CD4-positive, alpha-beta T cell (primary cell): ENCODE results near the gene PIP5KL1. TPM values are rescaled to one million over a fixed set of nuclear protein-coding genes. Genes with fewer than 3 reads are reported as not detected.
A peak's percentile ranks its signal among the peaks of the same experiment; 100 is the strongest.

ENCODE experiments used
- ATAC-seq: fragments of 200-7000 bp; cut with Tn5 transposase; one replicate; pipeline ENCODE4 v1.10.0; 2022; ENCODE audit warnings: mild to moderate bottlenecking; ENCODE audit not compliant: poor library complexity
- CTCF ChIA-PET: fragments of 350-600 bp; sonication (Branson Sonifier 250); formaldehyde crosslinking; loops from one replicate; lab custom pipeline; 2021; ENCODE audit warnings: antibody characterized with exemption, inconsistent platforms; lab: Charles Lee
- POLR2A ChIA-PET: fragments of 350-600 bp; sonication (Branson Sonifier 250); formaldehyde crosslinking; loops from one replicate; lab custom pipeline; 2021; ENCODE audit warnings: antibody characterized with exemption, inconsistent platforms; lab: Charles Lee
- DNase-seq, 14 experiments: peaks; one replicate each; pipeline ENCODE4 v3.0.0-alpha.2; 2013 to 2020; ENCODE audit warnings: mixed read lengths in 2 of 14
- H3K27ac ChIP-seq, 2 donors: one replicate each; pipeline versions ENCODE4 v1.5.1 to v1.7.0; 2013; ENCODE audit warnings: low read length in 2 of 2, low read depth in 1 of 2, mild to moderate bottlenecking in 1 of 2
- H3K27me3 ChIP-seq, 2 experiments: 1 replicate in 1 of 2; 2 replicates in 1 of 2; pipeline versions ENCODE4 v1.6.1 to v1.7.0; 2013; ENCODE audit warnings: low read length in 2 of 2, control low read depth in 1 of 2, mild to moderate bottlenecking in 1 of 2, moderate library complexity in 1 of 2; ENCODE audit not compliant: insufficient read depth in 2 of 2, control insufficient read depth in 1 of 2
- H3K36me3 ChIP-seq: one replicate; pipeline ENCODE4 v1.6.1; 2013; ENCODE audit warnings: low read length, control low read depth; ENCODE audit not compliant: insufficient read depth
- H3K4me1 ChIP-seq: one replicate; pipeline ENCODE4 v1.6.1; 2013; ENCODE audit warnings: low read length, control low read depth; ENCODE audit not compliant: insufficient read depth
- H3K4me3 ChIP-seq: one replicate; pipeline ENCODE4 v1.5.1; 2013; ENCODE audit warnings: mild to moderate bottlenecking, low read length, moderate library complexity
- H3K9me3 ChIP-seq, 2 experiments: 1 replicate in 1 of 2; 2 replicates in 1 of 2; pipeline versions ENCODE4 v1.6.1 to v1.7.0; 2013; ENCODE audit warnings: low read length in 2 of 2, mild to moderate bottlenecking in 2 of 2, control low read depth in 1 of 2, moderate library complexity in 1 of 2; ENCODE audit not compliant: control insufficient read depth in 1 of 2, insufficient read depth in 1 of 2
- H3K27ac Mint-ChIP-seq: one replicate; pipeline ENCODE4 v1.8.0; 2020; ENCODE audit warnings: mixed read lengths
- H3K27me3 Mint-ChIP-seq: one replicate; pipeline ENCODE4 v1.8.0; 2021; ENCODE audit warnings: mixed read lengths
- H3K36me3 Mint-ChIP-seq: one replicate; pipeline ENCODE4 v1.8.0; 2021; ENCODE audit warnings: low read depth, mixed read lengths
- H3K4me1 Mint-ChIP-seq: one replicate; pipeline ENCODE4 v1.8.0; 2021; ENCODE audit warnings: low read depth, mixed read lengths
- H3K4me3 Mint-ChIP-seq: one replicate; pipeline ENCODE4 v1.8.0; 2020; ENCODE audit warnings: mild to moderate bottlenecking, mixed read lengths
- H3K9me3 Mint-ChIP-seq: one replicate; pipeline ENCODE4 v1.8.0; 2020; ENCODE audit warnings: mixed read lengths
- intact Hi-C, 2 experiments: fragments of 100-400 bp; cut with DNase I in 1 of 2; cut with micrococcal nuclease in 1 of 2; formaldehyde crosslinking; loops; one replicate each; pipeline versions ENCODE4 v1.15.1 to v1.9.0; 2023 to 2025; cut with DNase I, micrococcal nuclease
- total RNA-seq, 174 experiments: library from RNA in 2 of 174; stranded (reverse) in 2 of 174; gene quantifications; one replicate each; pipeline ENCODE4 v1.2.3 and lab custom pipeline; 2021 to 2026
- TF ChIP-seq, protein P1 (sequence below): fragments of 200-600 bp; IDR thresholded peaks from one replicate; pipeline ENCODE4 v1.8.0; 2022; ENCODE audit warnings: antibody characterized with exemption, mild to moderate bottlenecking

PIP5KL1 gene
- total RNA-seq, 2 experiments from 2014 or later = 2.9 to 3.3 TPM

- H3K27ac Mint-ChIP-seq = no peak overlapping the region
- intact Hi-C loops = no loop called here
- no peaks in the 10 kb centered on the region for H3K27me3 ChIP-seq
- TF ChIP-seq, protein P1, sequence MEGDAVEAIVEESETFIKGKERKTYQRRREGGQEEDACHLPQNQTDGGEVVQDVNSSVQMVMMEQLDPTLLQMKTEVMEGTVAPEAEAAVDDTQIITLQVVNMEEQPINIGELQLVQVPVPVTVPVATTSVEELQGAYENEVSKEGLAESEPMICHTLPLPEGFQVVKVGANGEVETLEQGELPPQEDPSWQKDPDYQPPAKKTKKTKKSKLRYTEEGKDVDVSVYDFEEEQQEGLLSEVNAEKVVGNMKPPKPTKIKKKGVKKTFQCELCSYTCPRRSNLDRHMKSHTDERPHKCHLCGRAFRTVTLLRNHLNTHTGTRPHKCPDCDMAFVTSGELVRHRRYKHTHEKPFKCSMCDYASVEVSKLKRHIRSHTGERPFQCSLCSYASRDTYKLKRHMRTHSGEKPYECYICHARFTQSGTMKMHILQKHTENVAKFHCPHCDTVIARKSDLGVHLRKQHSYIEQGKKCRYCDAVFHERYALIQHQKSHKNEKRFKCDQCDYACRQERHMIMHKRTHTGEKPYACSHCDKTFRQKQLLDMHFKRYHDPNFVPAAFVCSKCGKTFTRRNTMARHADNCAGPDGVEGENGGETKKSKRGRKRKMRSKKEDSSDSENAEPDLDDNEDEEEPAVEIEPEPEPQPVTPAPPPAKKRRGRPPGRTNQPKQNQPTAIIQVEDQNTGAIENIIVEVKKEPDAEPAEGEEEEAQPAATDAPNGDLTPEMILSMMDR = no peak
- POLR2A ChIA-PET = no interaction called here
- H3K4me3 ChIP-seq = no peak overlapping the region
- H3K27me3 Mint-ChIP-seq = no peaks in the 10 kb centered on the region
- peaks cover 14% of the 10 kb centered on the region for H3K4me1 Mint-ChIP-seq
- no peaks in the 10 kb centered on the region for H3K9me3 Mint-ChIP-seq
- H3K4me1 ChIP-seq = peaks cover 15% of the 10 kb centered on the region
- peaks cover 22 to 32% of the 10 kb centered on the region in 2 experiments for H3K9me3 ChIP-seq
- no peak overlapping the region for H3K27ac ChIP-seq
- no peak for DNase-seq
- CTCF ChIA-PET = no interaction called here
- peaks cover 85% of the 10 kb centered on the region for H3K36me3 Mint-ChIP-seq
- no peak for ATAC-seq
- H3K36me3 ChIP-seq = peaks cover 63% of the 10 kb centered on the region
- peak overlapping the region; percentile 20 for H3K4me3 Mint-ChIP-seq
Measured at GRCh38 chr9:127892831-127893230, 37.7 kb downstream of the PIP5KL1 start.

DNA sequence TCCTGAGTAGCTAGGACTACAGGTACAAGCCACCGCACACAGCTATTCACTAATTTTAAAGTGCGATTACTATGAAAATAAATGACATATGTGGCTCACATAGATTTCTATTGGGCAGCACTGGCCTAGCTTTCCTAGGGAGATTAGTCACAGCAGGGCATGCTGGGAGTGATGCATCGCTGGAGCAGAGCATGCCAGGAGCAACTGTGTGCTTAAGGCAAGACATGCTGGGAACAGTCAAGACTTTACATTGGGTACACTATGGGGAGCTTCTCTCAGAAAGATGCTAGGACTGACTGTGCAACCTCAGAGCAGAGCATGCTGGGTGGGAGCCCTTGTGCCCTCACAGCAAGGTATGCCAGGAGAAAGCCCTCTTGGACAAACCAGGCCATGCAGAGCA is 40.5 kb downstream of the PIP5KL1 start:
- H3K4me3 ChIP-seq = no peak overlapping the region
- TF ChIP-seq, protein P1 = no peak
- intact Hi-C loops = no loop called here
- ChIA-PET POLR2A (interaction anchor here (0.9 to 1.7 kb wide), 3 partner anchors 16 to 31 kb away, joined by 3 to 4 read pairs (median 4); no protein-coding TSS in a partner anchor), CTCF (interaction anchor here (0.7 to 1.2 kb wide), 2 partner anchors 31 to 155 kb away, joined by 3 read pairs; partner anchors contain the start of gene TOR2A)
- no peak overlapping the region for H3K27ac ChIP-seq
- DNase-seq (no peak), ATAC-seq (no peak)
- peaks cover 10% of the 10 kb centered on the region for H3K4me1 Mint-ChIP-seq
- no peak overlapping the region for H3K27ac Mint-ChIP-seq
- peaks cover 4% of the 10 kb centered on the region for H3K4me1 ChIP-seq
- no peaks in the 10 kb centered on the region for H3K27me3 Mint-ChIP-seq
- H3K36me3 Mint-ChIP-seq = peaks cover 86% of the 10 kb centered on the region
- H3K9me3 Mint-ChIP-seq = no peaks in the 10 kb centered on the region
- no peak overlapping the region for H3K4me3 Mint-ChIP-seq
- H3K27me3 ChIP-seq = no peaks in the 10 kb centered on the region
- H3K36me3 ChIP-seq = peaks cover 70% of the 10 kb centered on the region
- H3K9me3 ChIP-seq = peaks cover 14 to 15% of the 10 kb centered on the region in 2 experiments

DNA sequence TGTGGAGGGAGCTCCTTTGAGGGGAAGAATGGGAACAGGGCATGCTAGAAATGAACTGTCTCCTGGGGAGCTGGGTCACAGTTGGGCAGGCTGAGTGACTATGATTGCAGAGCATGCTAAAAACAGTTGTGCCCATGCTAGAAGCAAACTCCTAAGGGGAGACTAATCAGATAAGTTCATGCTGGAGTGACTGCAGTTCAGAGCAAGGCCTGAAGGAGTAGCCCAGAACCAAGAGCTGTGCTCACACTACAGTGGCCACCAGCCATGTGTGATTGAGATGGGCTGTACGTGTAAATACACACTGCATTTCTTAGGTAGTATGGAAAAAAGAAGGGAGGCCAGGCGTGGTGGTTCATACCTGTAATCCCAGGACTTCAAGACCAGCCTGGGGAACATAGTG is 42.8 kb downstream of the PIP5KL1 start:
- Mint-ChIP-seq H3K27ac (no peak overlapping the region), H3K4me1 (peaks cover 10% of the 10 kb centered on the region), H3K9me3 (no peaks in the 10 kb centered on the region), H3K27me3 (no peaks in the 10 kb centered on the region), H3K4me3 (no peak overlapping the region), H3K36me3 (peaks cover 83% of the 10 kb centered on the region)
- peaks cover 6% of the 10 kb centered on the region for H3K4me1 ChIP-seq
- peak; percentile 66 for ATAC-seq
- DNase-seq = no peak
- peaks cover 0 to 3% of the 10 kb centered on the region in 2 experiments for H3K9me3 ChIP-seq
- ChIA-PET CTCF (no interaction called here), POLR2A (no interaction called here)
- H3K4me3 ChIP-seq = no peak overlapping the region
- peaks cover 60% of the 10 kb centered on the region for H3K36me3 ChIP-seq
- intact Hi-C loops = no loop called here
- no peak overlapping the region for H3K27ac ChIP-seq
- TF ChIP-seq, protein P1 = no peak
- H3K27me3 ChIP-seq = no peaks in the 10 kb centered on the region
